ENCODE data around the gene C16orf74. TPM values are rescaled to one million over a fixed set of nuclear protein-coding genes. Genes with fewer than 3 reads are reported as not detected.

The C16orf74 gene
- total RNA-seq, 1 donor from 2014 or later = 0.66 TPM

GRCh38 chr16:85698935-85699558 lies 51.8 kb downstream of the C16orf74 start:
- intact Hi-C loops (cut with micrococcal nuclease) = no loop called here

- intact Hi-C loops (cut with micrococcal nuclease) = no loop called here
Observed at GRCh38 chr16:85698459-85698891, 52.4 kb downstream of the C16orf74 start.

DNA sequence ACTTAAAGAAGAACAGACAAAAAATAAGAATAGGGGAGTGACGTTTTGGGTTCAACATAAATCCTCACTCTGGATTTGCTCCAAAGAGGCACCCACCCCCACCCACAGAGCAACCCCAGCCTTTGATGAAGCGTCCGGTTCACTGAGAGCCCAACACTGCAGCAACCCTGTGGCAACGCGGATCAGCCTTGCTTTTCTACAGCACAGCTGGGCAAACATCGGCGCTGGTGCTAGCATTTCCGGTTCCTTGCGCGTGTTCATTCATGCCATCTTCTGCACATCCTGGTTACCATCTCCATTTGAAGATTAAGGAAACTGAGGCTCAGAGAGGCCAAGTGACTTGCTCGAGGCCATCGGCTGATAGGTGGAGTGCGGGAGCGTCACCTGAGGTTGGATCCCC lies 53.5 kb downstream of the C16orf74 start:
- intact Hi-C loops (cut with micrococcal nuclease) = no loop called here

DNA sequence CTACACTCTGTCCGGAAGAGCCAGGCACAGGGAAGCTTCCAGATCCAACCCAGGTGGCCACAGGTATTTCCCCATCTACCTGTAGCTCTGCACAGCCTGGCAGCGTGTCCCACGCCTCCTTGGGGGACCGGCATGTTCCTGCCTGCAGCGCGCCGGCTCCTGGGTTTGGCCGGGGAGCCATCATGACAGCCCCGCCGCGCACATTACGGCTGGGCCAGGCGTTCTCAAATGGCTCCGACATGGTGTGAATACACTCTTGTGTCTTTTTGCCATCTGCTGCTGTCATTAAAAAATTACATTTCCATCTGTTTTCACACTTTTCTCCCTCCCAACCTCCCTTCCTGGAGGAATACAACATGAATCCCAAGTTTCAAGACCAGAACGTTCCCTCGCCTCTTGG lies 54.1 kb downstream of the C16orf74 start:
- intact Hi-C loops (cut with micrococcal nuclease) = no loop called here

GRCh38 chr16:85695196-85696128 lies 55.4 kb downstream of the C16orf74 start:
- intact Hi-C loops (cut with micrococcal nuclease) = no loop called here

- intact Hi-C loops (cut with micrococcal nuclease) = no loop called here
Observed at GRCh38 chr16:85690469-85691064, 60.3 kb downstream of the C16orf74 start.

DNA sequence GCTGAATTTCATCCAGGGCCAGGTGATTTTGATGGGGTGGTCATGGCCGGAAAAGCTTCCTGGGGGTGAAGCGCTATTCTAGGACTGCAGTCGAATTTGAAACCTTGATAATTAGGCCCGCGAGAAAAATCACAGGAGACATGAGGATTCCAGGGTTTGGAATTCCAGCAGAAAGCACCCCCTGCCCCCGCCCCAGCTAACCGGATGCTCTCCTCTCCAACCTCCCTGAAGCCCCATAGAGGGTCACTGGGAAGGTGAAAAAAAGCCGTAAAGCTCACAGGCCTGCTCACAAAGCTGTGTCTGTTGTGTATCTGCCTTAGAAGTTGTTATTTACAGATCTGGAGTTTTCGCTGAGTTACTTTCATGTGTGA lies 61.0 kb downstream of the C16orf74 start:
- intact Hi-C loops (cut with micrococcal nuclease) = loop anchor here (1.0 to 5.0 kb wide), 5 partner anchors 109 to 663 kb away; partner anchors contain the start of genes COX4I1, EMC8 and KIAA0513

DNA sequence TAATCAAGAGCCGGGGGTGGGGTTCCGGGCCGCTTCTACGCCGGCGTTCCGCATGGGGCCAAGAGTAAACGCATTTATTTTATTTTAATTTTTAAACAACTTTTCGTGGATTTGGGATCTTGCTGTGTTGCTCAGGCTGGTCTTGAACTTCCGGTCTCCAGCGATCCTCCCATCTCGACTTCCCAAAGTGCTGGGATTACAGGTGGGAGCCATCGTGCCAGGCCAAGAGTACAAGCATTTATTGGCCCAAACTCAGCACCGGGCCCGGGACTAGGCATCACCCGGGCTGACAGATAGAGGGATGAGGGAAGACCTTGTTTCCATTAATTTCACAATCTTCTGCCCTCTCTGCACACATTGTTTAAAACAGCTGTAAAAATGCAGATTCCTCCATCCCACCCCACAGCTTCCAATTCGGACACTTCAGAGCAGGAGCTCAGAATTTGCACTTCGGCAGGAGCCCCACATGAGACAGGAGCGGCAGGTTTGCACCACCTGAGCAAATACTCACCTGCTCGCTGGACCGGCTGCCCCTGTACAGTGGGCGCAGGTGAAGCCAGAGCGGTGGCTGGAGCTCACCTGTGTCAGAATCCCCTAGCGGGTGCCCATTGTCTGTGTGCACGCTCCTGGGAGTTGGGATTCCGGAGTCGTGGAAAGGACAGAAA lies 61.5 kb downstream of the C16orf74 start:
- intact Hi-C loops (cut with micrococcal nuclease) = loop anchor here (1.0 to 5.0 kb wide), 5 partner anchors 110 to 662 kb away; partner anchors contain the start of genes COX4I1, EMC8 and KIAA0513

GRCh38 chr16:85688586-85689284 lies 62.2 kb downstream of the C16orf74 start, which contains the start of gene GINS2:
GINS2 (minus strand) TSS chr16:85688954; CDS start chr16:85688898, 56 bp downstream.
- intact Hi-C loops (cut with micrococcal nuclease) = loop anchor here (1.0 to 5.0 kb wide), 6 partner anchors 75 to 661 kb away; partner anchors contain the start of genes COX4I1, EMC8, GSE1 and KIAA0513

- intact Hi-C loops (cut with micrococcal nuclease) = loop anchor here (1.0 to 5.0 kb wide), 3 partner anchors 75 to 661 kb away; partner anchors contain the start of genes GSE1 and KIAA0513
Observed at GRCh38 chr16:85687651-85688471, 63.0 kb downstream of the C16orf74 start.

- intact Hi-C loops (cut with micrococcal nuclease) = loop anchor here (5.0 kb wide), 1 partner anchor 660 kb away; the partner anchor contains the start of gene KIAA0513
Observed at GRCh38 chr16:85686912-85687591, 63.8 kb downstream of the C16orf74 start.

DNA sequence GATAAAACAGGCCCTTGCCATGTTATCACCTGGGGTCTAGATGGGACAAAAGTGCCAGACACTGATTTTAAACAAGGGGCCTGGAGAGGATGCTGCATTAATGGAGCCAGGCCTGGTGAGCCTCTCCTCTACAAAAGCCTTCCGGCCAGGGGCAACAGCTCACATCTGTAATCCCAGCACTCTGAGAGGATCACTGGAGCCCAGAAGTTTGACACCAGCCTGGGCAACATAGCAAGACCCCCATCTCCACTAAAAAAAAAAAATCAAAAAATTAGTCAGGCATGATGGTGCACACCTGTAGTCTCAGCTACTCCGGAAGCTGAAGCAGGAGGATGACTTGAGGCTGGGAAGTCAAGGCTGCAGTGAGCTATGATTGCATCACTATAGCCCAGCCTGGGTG lies 65.6 kb downstream of the C16orf74 start:
- intact Hi-C loops (cut with micrococcal nuclease) = loop anchor here (5.0 kb wide), 1 partner anchor 658 kb away; the partner anchor contains the start of gene KIAA0513

DNA sequence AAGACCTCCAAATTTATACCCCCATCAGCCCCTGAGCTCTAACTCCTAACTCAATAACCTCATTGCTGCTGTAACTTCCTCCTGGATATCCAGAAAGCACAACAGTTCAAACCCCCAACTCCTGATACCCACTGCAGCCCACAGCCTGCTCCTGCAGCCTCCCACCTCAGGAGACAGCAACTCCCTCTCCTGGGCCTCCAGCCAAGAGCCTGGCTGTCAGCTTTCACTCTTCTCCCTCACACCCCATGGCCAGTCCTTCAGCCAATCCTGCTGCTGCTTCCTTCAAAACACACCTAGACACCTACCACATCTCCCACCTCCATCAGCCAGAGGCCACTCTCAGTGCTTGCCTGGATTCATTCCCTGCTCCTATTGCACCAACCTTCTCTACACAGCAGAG lies 67.5 kb downstream of the C16orf74 start:
- intact Hi-C loops (cut with micrococcal nuclease) = no loop called here

DNA sequence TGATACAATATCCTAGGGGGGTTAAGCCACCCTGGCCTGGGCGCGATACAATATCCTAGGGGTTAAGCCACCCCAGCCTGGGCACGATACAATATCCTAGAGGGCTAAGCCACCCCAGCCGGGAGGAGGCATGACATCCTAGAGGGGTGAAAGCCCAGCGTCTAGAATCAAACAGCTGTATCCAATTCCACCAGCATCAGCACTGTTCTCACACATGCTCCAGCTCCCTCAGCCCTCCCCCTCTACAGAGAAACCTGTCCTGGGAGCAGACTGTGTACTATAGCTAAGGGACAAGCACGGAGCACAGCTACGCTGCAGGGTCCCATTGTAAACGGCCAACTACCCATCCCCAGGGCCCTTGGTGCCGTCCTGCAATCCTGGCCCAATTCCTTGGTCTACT lies 68.4 kb downstream of the C16orf74 start:
- intact Hi-C loops (cut with micrococcal nuclease) = no loop called here

- intact Hi-C loops (cut with micrococcal nuclease) = no loop called here
Observed at GRCh38 chr16:85681255-85681654, 69.6 kb downstream of the C16orf74 start.

DNA sequence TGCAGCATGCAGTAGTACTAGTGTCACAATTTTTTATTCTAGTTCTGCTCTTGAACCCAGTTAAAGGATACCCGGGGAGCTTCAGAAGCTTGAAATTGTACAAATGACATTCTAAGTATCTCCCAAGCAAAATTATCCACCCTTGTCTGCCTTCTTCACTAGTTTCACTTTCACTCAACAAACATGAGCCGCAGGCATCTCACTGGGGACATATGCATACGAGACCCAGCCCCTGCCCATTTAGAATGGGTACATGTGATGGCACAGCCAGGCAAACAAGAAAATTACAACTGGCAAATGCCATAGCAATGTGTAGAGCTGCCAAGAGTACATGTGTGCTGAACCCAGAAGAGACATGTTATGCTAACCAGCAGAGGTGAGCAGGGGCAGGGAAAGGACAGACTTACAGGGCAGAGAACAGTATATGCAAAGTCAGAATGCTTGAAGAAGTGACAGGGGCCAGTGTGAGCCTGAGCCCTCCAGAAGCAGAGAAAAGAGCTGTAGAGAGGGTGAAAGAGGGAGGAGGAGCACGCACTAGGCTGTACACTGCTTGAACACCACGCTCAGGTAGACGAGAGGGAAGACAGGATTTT lies 70.4 kb downstream of the C16orf74 start:
- intact Hi-C loops (cut with micrococcal nuclease) = no loop called here

GRCh38 chr16:85679870-85680269 lies 71.0 kb downstream of the C16orf74 start:
- intact Hi-C loops (cut with micrococcal nuclease) = no loop called here

DNA sequence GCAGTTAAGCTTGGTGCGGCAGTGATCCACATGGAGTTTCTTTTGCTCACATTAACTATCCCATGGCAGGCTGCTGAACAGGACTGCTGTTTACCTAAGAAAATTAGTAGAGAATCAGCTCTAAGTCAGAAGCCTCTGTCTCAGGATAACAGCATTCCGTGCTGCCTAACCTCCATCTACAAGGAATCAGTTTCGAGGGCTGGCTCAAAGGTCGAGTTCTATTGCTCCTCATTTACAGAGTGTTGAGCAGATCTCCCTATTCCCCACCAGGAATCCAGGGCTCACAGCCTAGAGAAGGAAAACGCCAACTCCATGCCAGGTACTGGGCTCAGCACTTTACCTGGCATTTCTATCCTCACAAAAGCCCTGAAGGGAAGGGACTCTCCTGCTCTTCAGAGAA lies 72.1 kb downstream of the C16orf74 start:
- intact Hi-C loops (cut with micrococcal nuclease) = no loop called here
